ENCODE data around the gene GYG2.

DNA sequence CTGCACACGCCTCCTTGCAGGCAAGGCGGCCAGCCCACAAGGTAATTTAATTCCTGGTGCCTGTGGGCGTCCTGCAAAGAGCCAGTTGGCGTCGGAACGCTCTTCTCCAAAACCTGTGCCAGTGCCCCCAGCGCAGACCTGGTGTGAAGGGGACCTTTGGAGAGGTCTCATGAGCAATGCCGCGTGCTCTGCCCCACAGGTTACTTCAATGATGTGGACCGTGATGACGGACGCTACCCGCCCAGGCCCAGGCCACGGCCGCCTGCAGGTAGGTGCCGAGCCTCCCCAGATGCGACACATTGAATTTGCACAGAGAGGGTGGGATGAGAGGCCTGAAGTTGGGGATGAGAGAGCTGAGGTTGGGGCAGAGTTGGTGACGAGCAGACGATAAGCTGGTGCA, 34.4 kb upstream of the GYG2 start:
- no peak for TF ChIP-seq CTCF (IDR thresholded peaks at IDR 0.05 in 2 of 3, conservative IDR thresholded peaks at IDR 0.05 in 1 of 3; ENCODE audit: borderline replicate concordance in 1 of 3, insufficient read depth in 1 of 3, low read depth in 2 of 3, low read length in 2 of 3)
- no peak for TF ChIP-seq POLR2A (IDR thresholded peaks at IDR 0.05; ENCODE audit: borderline replicate concordance, extremely low read depth, insufficient read depth, insufficient read length)
- no peak for TF ChIP-seq JUND (IDR thresholded peaks at IDR 0.05)
- no peak for TF ChIP-seq YY1 (IDR thresholded peaks at IDR 0.05; ENCODE audit: extremely low read depth, insufficient replicate concordance, low read depth, low read length)
- TF ChIP-seq RAD21 (IDR thresholded peaks at IDR 0.05; ENCODE audit: low read depth): no peak
- TF ChIP-seq POLR2AphosphoS5 (IDR thresholded peaks at IDR 0.05; ENCODE audit: low read depth, low read length): no peak
- no peak for TF ChIP-seq CEBPB (IDR thresholded peaks at IDR 0.05; ENCODE audit: low read depth)
- TF ChIP-seq, protein P1, sequence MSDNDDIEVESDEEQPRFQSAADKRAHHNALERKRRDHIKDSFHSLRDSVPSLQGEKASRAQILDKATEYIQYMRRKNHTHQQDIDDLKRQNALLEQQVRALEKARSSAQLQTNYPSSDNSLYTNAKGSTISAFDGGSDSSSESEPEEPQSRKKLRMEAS (IDR thresholded peaks at IDR 0.05): no peak
- no peak for TF ChIP-seq CBX3 (IDR thresholded peaks at IDR 0.05; ENCODE audit: low read depth)

Measured in HCT116 (cell line).